A549 (cell line): ENCODE data around the gene CEP72. TPM values are rescaled to one million over a fixed set of nuclear protein-coding genes. Genes with fewer than 3 reads are reported as not detected.

Source experiments
- ATAC-seq, 2 experiments: fragments of 200-7000 bp in 1 of 2; fragments of >200 bp in 1 of 2; cut with Nextera tagmentation in 1 of 2; cut with Tn5 transposase in 1 of 2; 3 replicates each; pipeline versions ENCODE4 v1.8.0 to v1.9.1; 2018 to 2020; ENCODE audit warnings: mild to moderate bottlenecking in 1 of 2, moderate library complexity in 1 of 2
- CTCF ChIA-PET: fragments of 300-600 bp; sonication (Branson Sonifier 250); formaldehyde crosslinking; extraction: SDS; loops from one replicate; lab custom pipeline; 2021; ENCODE audit warnings: antibody characterized with exemption, inconsistent platforms; lab: Yijun Ruan, JAX
- POLR2A ChIA-PET: fragments of 350-600 bp; formaldehyde crosslinking; extraction: SDS; loops from one replicate; lab custom pipeline; 2021; ENCODE audit warnings: antibody characterized with exemption, inconsistent platforms; lab: Yijun Ruan, JAX
- DNase-seq, 2 experiments: peaks; one replicate each; pipeline versions ENCODE4 v3.0.0 to v3.0.0-alpha.2; 2011 to 2016; ENCODE audit warnings: low read depth in 1 of 2, low spot score in 1 of 2
- FAIRE-seq: peaks from 2 replicates; lab custom pipeline; 2011; peaks lifted over from hg19 to GRCh38; lab: Jason Lieb, UNC
- H3K27ac ChIP-seq, 2 experiments: fragments of >200 bp; sonication (Bioruptor Twin); formaldehyde crosslinking; 3 replicates each; pipeline ENCODE4 v1.5.1; 2016 to 2017
- H3K4me1 ChIP-seq: fragments of >200 bp; sonication (Bioruptor Twin); formaldehyde crosslinking; 3 replicates; pipeline ENCODE4 v1.6.1; 2016
- H3K4me2 ChIP-seq: fragments of >200 bp; sonication (Bioruptor Twin); formaldehyde crosslinking; 3 replicates; pipeline ENCODE4 v1.6.1; 2016
- H3K4me3 ChIP-seq: fragments of >200 bp; sonication (Bioruptor Twin); formaldehyde crosslinking; 3 replicates; pipeline ENCODE4 v1.5.1; 2016
- H3K9me3 ChIP-seq: fragments of >200 bp; sonication (Bioruptor Twin); formaldehyde crosslinking; 3 replicates; pipeline ENCODE4 v1.6.1; 2016
- CBX2 ChIP-seq: fragments of 200-600 bp; sonication (generic); IDR thresholded peaks from 2 replicates; pipeline ENCODE4 v1.6.1; 2016; ENCODE audit warnings: low read depth, mild to moderate bottlenecking, borderline replicate concordance
- E2F6 ChIP-seq: IDR thresholded peaks from 2 replicates; pipeline ENCODE4 v1.6.1; 2012; ENCODE audit warnings: low read depth, borderline replicate concordance
- EP300 ChIP-seq, 2 experiments: fragments of >200 bp; sonication (Bioruptor Twin); formaldehyde crosslinking; IDR thresholded peaks; 2 replicates in 1 of 2; 3 replicates in 1 of 2; pipeline ENCODE4 v1.6.1; 2016 to 2017
- FOXS1 ChIP-seq: fragments of 250-450 bp; sonication (Bioruptor Pico); IDR thresholded peaks from 2 replicates; pipeline ENCODE4 v1.5.0; 2020; ENCODE audit warnings: mild to moderate bottlenecking, moderate library complexity
- GATA3 ChIP-seq: IDR thresholded peaks from 2 replicates; pipeline ENCODE4 v1.6.1; 2012; ENCODE audit warnings: borderline replicate concordance
- HDAC2 ChIP-seq: fragments of 200-600 bp; sonication (generic); IDR thresholded peaks from 2 replicates; pipeline ENCODE4 v1.6.1; 2016
- HEYL ChIP-seq: fragments of 250-450 bp; sonication (Bioruptor Pico); IDR thresholded peaks from 2 replicates; pipeline ENCODE4 v1.8.0; 2021; ENCODE audit warnings: mild to moderate bottlenecking, moderate library complexity
- HMGXB4 ChIP-seq: fragments of 250-450 bp; sonication (Bioruptor Pico); IDR thresholded peaks from 2 replicates; pipeline ENCODE4 v1.5.0; 2021; ENCODE audit warnings: mild to moderate bottlenecking, moderate library complexity, borderline replicate concordance
- HOXB13 ChIP-seq: fragments of 250-450 bp; sonication (Bioruptor Pico); IDR thresholded peaks from 2 replicates; pipeline ENCODE4 v1.5.0; 2020; ENCODE audit warnings: low read depth, mild to moderate bottlenecking, moderate library complexity
- MAFK ChIP-seq: fragments of 450-650 bp; IDR thresholded peaks from 2 replicates; pipeline ENCODE4 v1.6.1; 2014; ENCODE audit not compliant: partially characterized antibody
- NFE2L2 ChIP-seq: fragments of 150-350 bp; conservative IDR thresholded peaks from 2 replicates; pipeline ENCODE4 v1.6.1; 2014; ENCODE audit warnings: low read length
- PHF8 ChIP-seq: fragments of 200-600 bp; sonication (generic); IDR thresholded peaks from 2 replicates; pipeline ENCODE4 v1.6.1; 2016; ENCODE audit warnings: low read depth, mild to moderate bottlenecking, antibody characterized with exemption, moderate library complexity, borderline replicate concordance
- POLR2AphosphoS2 ChIP-seq: conservative IDR thresholded peaks from 2 replicates; pipeline ENCODE4 v1.6.1; 2012; ENCODE audit warnings: low read length, improper control_type of control experiment, inconsistent platforms
- SMC3 ChIP-seq: fragments of >200 bp; sonication (Bioruptor Twin); formaldehyde crosslinking; IDR thresholded peaks from 3 replicates; pipeline ENCODE4 v1.6.1; 2018; ENCODE audit warnings: inconsistent platforms
- WGBS: methylation state at CpG from one replicate; pipeline ENCODE4 v1.1.6; 2017; ENCODE audit errors: missing lambda C conversion rate; 5-methylcytosine and 5-hydroxymethylcytosine counted together
- polyA plus RNA-seq, 4 experiments: library from polyadenylated mRNA; depleted of rRNA in 3 of 4; stranded (reverse); fragments of >200 nt; fragmentation: RNase III in 1 of 4; extraction: RNeasy Plus Mini Kit Qiagen cat#74134 plus additional on column Dnase treatment in 1 of 4; gene quantifications; 2 replicates in 3 of 4; 3 replicates in 1 of 4; pipeline ENCODE4 v1.2.3, GENCODE V29; 2011 to 2017
- TF ChIP-seq, protein P1 (sequence below): fragments of 250-450 bp; sonication (Bioruptor Pico); IDR thresholded peaks from 2 replicates; pipeline ENCODE4 v1.5.0; 2020; ENCODE audit warnings: low read depth, mild to moderate bottlenecking, moderate library complexity
- TF ChIP-seq, protein P2 (sequence below): fragments of >200 bp; sonication (Bioruptor Twin); formaldehyde crosslinking; IDR thresholded peaks from 3 replicates; pipeline ENCODE4 v1.5.1; 2016
- TF ChIP-seq, protein P3 (sequence below): fragments of 450-650 bp; IDR thresholded peaks from 2 replicates; pipeline ENCODE4 v1.6.1; 2014; ENCODE audit warnings: antibody characterized with exemption

The CEP72 gene
- polyA plus RNA-seq, 2 of the 4 experiments (the other 2 are of a cell fraction) = 10.8 to 11.1 TPM

- Histone ChIP-seq H3K4me2 (no peak overlapping the region), H3K27ac (no peak overlapping the region), H3K4me1 (no peaks in the 10 kb centered on the region), H3K9me3 (peaks cover 14% of the 10 kb centered on the region; the same call in 2 of the 3 replicates), H3K4me3 (no peak overlapping the region)
- FAIRE-seq (no peak), ATAC-seq (peak; percentile 46 to 49; a peak in 3 of 6 replicates), DNase-seq (no peak)
- WGBS = 57% methylated on average over 10 of the region's 13 CpGs
- POLR2A ChIA-PET = no interaction called here
- no peak for TF ChIP-seq PHF8
- TF ChIP-seq GATA3 = no peak
- no peak for TF ChIP-seq FOXS1 (CRISPR knock-in tag)
- TF ChIP-seq, protein P1, sequence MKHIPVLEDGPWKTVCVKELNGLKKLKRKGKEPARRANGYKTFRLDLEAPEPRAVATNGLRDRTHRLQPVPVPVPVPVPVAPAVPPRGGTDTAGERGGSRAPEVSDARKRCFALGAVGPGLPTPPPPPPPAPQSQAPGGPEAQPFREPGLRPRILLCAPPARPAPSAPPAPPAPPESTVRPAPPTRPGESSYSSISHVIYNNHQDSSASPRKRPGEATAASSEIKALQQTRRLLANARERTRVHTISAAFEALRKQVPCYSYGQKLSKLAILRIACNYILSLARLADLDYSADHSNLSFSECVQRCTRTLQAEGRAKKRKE (CRISPR knock-in tag) = no peak
- TF ChIP-seq CBX2 = no peak
- CTCF ChIA-PET = no interaction called here
Observed at GRCh38 chr5:567664-568060, 44.5 kb upstream of the CEP72 start.

- 53% methylated on average over 24 of the region's 27 CpGs for whole genome bisulfite sequencing
- Histone ChIP-seq H3K4me2 (no peak overlapping the region), H3K9me3 (peaks cover 14% of the 10 kb centered on the region; the same call in 2 of the 3 replicates), H3K4me3 (no peak overlapping the region), H3K27ac (no peak overlapping the region), H3K4me1 (no peaks in the 10 kb centered on the region)
- ATAC-seq (peak; percentile 51 to 67; a peak in 4 of 6 replicates), FAIRE-seq (no peak), DNase-seq (no peak)
- ChIA-PET POLR2A (no interaction called here), CTCF (no interaction called here)
- TF ChIP-seq EP300 (IDR thresholded peaks at IDR 0.05) (no peak), POLR2AphosphoS2 (no peak)
Observed at GRCh38 chr5:568061-568781, 43.9 kb upstream of the CEP72 start.

DNA sequence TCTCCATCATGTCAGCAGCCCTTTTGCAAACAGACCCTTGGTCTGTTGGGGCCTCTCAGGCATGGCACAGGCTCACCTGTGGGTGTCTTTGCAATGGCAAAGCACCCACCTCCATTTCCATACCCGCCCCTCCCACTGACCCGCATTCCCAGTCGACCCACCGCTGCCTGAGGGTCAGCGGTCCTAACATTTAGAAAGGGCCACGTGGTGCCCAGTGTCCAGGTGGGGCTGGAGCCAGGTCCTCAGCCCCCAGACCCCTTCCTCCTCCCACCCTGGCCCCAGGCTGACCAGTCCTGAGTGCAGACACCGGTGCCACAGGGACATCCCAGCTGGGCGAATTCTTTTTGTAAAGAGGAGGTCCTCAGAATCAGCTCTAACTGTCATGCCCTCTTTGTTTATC is 43.3 kb upstream of the CEP72 start:
- Histone ChIP-seq H3K9me3 (peaks cover 14% of the 10 kb centered on the region; the same call in 2 of the 3 replicates), H3K4me2 (no peak overlapping the region), H3K4me1 (no peaks in the 10 kb centered on the region), H3K27ac (no peak overlapping the region), H3K4me3 (no peak overlapping the region)
- ChIA-PET CTCF (no interaction called here), POLR2A (no interaction called here)
- TF ChIP-seq MAFK (no peak), E2F6 (no peak), POLR2AphosphoS2 (no peak), NFE2L2 (no peak), HEYL (CRISPR knock-in tag) (no peak), SMC3 (no peak)
- TF ChIP-seq, protein P2, sequence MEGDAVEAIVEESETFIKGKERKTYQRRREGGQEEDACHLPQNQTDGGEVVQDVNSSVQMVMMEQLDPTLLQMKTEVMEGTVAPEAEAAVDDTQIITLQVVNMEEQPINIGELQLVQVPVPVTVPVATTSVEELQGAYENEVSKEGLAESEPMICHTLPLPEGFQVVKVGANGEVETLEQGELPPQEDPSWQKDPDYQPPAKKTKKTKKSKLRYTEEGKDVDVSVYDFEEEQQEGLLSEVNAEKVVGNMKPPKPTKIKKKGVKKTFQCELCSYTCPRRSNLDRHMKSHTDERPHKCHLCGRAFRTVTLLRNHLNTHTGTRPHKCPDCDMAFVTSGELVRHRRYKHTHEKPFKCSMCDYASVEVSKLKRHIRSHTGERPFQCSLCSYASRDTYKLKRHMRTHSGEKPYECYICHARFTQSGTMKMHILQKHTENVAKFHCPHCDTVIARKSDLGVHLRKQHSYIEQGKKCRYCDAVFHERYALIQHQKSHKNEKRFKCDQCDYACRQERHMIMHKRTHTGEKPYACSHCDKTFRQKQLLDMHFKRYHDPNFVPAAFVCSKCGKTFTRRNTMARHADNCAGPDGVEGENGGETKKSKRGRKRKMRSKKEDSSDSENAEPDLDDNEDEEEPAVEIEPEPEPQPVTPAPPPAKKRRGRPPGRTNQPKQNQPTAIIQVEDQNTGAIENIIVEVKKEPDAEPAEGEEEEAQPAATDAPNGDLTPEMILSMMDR = no peak
- TF ChIP-seq, protein P1 (CRISPR knock-in tag) = no peak
- FAIRE-seq = no peak
- 54% methylated on average over 8 of the region's 8 CpGs for WGBS
- DNase-seq = no peak
- no peak; a peak in 1 of 6 replicates for ATAC-seq

DNA sequence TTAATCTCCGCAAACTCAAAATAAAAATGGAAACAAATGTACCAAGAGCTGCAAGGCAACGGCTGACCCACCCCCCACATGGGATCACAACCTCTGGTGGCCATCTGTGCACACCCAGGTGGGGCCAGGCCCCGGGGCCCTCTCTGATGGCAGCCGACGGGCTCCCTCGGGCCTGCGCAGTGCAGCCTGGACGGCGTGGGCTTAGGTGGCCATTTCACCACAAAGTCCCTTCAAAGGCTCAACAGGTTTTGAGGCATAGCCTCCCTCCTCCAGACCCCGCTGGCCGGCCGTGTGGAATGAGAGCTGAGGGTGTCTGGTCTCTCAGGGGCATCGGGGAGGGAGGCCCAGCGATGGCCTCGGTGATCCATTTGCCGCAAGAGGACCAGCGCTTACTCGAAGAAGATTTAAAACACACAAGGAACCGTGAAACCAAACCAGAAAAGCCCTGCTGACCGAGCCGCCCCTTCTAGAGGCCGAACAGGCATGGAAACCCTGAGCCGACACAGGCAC is 42.7 kb upstream of the CEP72 start:
- ChIA-PET CTCF (no interaction called here), POLR2A (no interaction called here)
- no peak overlapping the region for H3K4me3 ChIP-seq
- H3K27ac ChIP-seq = no peak overlapping the region
- ATAC-seq (no peak; a peak in 1 of 6 replicates), DNase-seq (no peak), FAIRE-seq (no peak)
- no peak overlapping the region for H3K4me2 ChIP-seq
- TF ChIP-seq HDAC2 (no peak), EP300 (IDR thresholded peaks at IDR 0.05) (no peak), HMGXB4 (no peak), HOXB13 (CRISPR knock-in tag) (no peak)
- TF ChIP-seq, protein P3, sequence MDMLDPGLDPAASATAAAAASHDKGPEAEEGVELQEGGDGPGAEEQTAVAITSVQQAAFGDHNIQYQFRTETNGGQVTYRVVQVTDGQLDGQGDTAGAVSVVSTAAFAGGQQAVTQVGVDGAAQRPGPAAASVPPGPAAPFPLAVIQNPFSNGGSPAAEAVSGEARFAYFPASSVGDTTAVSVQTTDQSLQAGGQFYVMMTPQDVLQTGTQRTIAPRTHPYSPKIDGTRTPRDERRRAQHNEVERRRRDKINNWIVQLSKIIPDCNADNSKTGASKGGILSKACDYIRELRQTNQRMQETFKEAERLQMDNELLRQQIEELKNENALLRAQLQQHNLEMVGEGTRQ = no peak
- H3K4me1 ChIP-seq = no peaks in the 10 kb centered on the region
- 51% methylated on average over 20 of the region's 23 CpGs for WGBS
- H3K9me3 ChIP-seq = peaks cover 14% of the 10 kb centered on the region; the same call in 2 of the 3 replicates
